Coronary artery (tissue), 2 donors: Measurements from ENCODE around the gene PLEKHN1.
"Not testable (repeated sequence)": the region's sequence is repeated elsewhere in the genome, so short reads cannot be mapped to it uniquely, and the experiment has no call there.

Source experiments
- DNase-seq: peaks from one replicate; pipeline ENCODE4 v3.0.0-alpha.2; 2017; ENCODE audit warnings: low spot score
- H3K27ac ChIP-seq, 2 donors: fragments of 200-600 bp; sonication (generic); one replicate each; pipeline ENCODE4 v1.5.1; 2016 to 2019
- H3K4me3 ChIP-seq: fragments of 200-600 bp; sonication (generic); 2 replicates; pipeline ENCODE4 v1.5.1; 2016; ENCODE audit warnings: mild to moderate bottlenecking, moderate library complexity
- TF ChIP-seq, protein P1 (sequence below): fragments of 200-600 bp; sonication (generic); IDR thresholded peaks from one replicate; pipeline ENCODE4 v1.5.1; 2019; ENCODE audit warnings: antibody characterized with exemption

Gene PLEKHN1

GRCh38 chr1:975365-975764 lies 9.1 kb downstream of the PLEKHN1 start:
- no peak for DNase-seq
- TF ChIP-seq, protein P1, sequence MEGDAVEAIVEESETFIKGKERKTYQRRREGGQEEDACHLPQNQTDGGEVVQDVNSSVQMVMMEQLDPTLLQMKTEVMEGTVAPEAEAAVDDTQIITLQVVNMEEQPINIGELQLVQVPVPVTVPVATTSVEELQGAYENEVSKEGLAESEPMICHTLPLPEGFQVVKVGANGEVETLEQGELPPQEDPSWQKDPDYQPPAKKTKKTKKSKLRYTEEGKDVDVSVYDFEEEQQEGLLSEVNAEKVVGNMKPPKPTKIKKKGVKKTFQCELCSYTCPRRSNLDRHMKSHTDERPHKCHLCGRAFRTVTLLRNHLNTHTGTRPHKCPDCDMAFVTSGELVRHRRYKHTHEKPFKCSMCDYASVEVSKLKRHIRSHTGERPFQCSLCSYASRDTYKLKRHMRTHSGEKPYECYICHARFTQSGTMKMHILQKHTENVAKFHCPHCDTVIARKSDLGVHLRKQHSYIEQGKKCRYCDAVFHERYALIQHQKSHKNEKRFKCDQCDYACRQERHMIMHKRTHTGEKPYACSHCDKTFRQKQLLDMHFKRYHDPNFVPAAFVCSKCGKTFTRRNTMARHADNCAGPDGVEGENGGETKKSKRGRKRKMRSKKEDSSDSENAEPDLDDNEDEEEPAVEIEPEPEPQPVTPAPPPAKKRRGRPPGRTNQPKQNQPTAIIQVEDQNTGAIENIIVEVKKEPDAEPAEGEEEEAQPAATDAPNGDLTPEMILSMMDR = no peak
- no peak overlapping the region for H3K4me3 ChIP-seq
- H3K27ac ChIP-seq = no peak overlapping the region

GRCh38 chr1:975896-976683 lies 9.8 kb downstream of the PLEKHN1 start:
- TF ChIP-seq, protein P1 = peak; percentile 36
- no peak for DNase-seq
- H3K27ac ChIP-seq = no peak overlapping the region
- H3K4me3 ChIP-seq = peak overlapping the region; percentile 60

DNA sequence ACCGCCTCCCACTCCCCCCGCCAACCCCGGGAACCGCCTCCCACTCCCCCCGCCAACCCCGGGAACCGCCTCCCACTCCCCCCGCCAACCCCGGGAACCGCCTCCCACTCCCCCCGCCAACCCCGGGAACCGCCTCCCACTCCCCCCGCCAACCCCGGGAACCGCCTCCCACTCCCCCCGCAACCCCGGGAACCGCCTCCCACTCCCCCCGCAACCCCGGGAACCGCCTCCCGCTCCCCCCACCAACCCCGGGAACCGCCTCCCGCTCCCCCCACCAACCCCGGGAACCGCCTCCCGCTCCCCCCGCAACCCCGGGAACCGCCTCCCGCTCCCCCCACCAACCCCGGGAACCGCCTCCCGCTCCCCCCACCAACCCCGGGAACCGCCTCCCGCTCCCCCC lies 10.5 kb downstream of the PLEKHN1 start:
- H3K4me3 ChIP-seq, H3K27ac ChIP-seq, DNase-seq: not testable (repeated sequence)

DNA sequence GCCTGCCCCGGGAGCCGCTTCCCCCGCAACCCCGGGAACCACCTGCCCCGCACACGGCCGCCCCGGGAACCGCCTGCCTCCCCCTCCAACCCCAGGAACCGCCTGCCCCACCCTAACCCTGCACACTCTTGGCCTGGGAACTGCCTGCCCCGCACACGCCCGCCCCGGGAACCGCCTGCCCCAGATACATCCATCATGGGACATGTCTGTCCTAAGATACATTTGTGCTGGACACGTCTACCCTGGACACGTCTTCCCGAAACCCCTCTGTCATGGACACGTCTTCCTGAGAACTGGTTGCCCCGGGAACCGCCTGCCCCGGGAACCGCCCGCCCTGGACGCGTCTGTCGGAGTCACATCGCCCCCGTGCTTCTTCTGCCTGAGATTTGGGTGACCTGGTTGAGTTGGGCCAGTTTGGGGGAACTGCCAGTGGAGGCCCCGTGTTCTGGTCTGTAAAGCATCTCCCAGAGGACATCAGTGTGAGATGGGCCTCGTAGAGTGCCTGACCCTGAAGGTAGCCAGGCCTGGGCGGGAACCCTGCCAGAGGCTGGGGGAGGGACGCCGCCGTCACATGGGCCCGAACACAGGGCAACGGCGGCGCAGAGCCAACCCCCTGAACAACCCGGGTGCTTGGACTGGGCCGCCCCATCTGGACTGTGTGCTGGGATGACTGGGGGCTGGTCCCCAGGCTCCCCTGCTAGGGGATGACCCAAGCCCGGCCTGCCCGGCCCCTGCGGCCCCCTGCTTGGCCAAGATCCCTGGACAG lies 12.0 kb downstream of the PLEKHN1 start:
- no peak for DNase-seq
- Histone ChIP-seq H3K4me3 (no peak overlapping the region), H3K27ac (no peak overlapping the region)
- TF ChIP-seq, protein P1 = no peak

GRCh38 chr1:978835-979743 lies 12.8 kb downstream of the PLEKHN1 start:
- TF ChIP-seq, protein P1 = no peak
- Histone ChIP-seq H3K27ac (no peak overlapping the region), H3K4me3 (no peak overlapping the region)
- no peak for DNase-seq

- no peak overlapping the region for H3K4me3 ChIP-seq
- TF ChIP-seq, protein P1 = no peak
- no peak for DNase-seq
- no peak overlapping the region for H3K27ac ChIP-seq
Measured at GRCh38 chr1:979744-980072, 13.4 kb downstream of the PLEKHN1 start.

DNA sequence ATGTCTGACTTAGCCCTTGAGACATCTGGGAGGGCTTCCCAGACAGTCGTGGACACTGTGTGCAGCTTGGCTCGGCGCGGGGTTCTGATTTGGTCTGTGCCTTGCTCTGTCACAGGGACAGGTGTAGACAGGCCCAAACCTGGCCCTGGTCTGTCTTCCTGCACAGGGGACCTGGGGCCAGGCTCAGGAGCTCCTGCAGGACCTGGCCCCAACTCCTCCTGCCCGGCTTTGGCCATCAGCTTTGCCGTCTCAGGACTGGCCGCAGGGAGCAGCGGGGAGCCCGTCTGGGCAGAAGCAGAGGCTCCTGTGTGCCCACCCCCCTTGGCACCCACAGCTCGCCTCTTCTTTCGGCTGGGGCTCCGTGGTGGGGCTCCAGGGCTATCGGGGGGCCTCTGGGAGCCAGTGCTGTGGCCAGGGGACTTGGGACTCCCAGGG lies 13.9 kb downstream of the PLEKHN1 start:
- Histone ChIP-seq H3K4me3 (no peak overlapping the region), H3K27ac (no peak overlapping the region)
- DNase-seq = no peak
- TF ChIP-seq, protein P1 = no peak
